A673 (cell line): Measurements from ENCODE around the gene PNISR.

Experiments used
- EZH2 ChIP-seq: fragments of 200-600 bp; sonication (generic); IDR thresholded peaks from 2 replicates; pipeline ENCODE4 v1.6.1; 2017; ENCODE audit warnings: borderline replicate concordance, low read depth, mild to moderate bottlenecking, mixed read lengths, antibody characterized with exemption, low read length; ENCODE audit not compliant: poor library complexity, severe bottlenecking
- TF ChIP-seq, protein P1 (sequence below): fragments of 300-800, 200-600 bp; sonication (generic); conservative IDR thresholded peaks from 2 replicates; pipeline ENCODE4 v1.5.1; 2017; ENCODE audit warnings: low read depth, mild to moderate bottlenecking, antibody characterized with exemption, low read length, moderate library complexity, mixed read lengths

DNA sequence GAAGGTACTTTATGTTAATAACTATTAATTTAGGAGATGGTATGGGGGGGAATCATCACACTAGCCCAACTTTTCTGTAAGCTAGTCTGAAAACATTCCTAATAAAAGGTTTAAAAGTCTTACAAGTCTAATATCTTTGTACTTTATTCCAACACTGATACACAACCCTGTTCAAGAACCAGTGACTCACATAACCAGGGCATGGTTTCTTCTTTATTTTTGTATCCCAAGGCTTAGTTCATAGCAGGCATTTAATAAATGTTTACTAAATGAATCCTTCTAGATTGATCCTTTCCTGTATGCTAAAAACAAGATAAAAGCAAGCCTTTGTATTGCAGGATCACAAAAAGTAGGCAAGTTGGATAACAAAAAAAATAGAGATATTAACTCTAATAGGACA, 9.7 kb downstream of the PNISR start:
- TF ChIP-seq, protein P1, sequence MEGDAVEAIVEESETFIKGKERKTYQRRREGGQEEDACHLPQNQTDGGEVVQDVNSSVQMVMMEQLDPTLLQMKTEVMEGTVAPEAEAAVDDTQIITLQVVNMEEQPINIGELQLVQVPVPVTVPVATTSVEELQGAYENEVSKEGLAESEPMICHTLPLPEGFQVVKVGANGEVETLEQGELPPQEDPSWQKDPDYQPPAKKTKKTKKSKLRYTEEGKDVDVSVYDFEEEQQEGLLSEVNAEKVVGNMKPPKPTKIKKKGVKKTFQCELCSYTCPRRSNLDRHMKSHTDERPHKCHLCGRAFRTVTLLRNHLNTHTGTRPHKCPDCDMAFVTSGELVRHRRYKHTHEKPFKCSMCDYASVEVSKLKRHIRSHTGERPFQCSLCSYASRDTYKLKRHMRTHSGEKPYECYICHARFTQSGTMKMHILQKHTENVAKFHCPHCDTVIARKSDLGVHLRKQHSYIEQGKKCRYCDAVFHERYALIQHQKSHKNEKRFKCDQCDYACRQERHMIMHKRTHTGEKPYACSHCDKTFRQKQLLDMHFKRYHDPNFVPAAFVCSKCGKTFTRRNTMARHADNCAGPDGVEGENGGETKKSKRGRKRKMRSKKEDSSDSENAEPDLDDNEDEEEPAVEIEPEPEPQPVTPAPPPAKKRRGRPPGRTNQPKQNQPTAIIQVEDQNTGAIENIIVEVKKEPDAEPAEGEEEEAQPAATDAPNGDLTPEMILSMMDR = no peak
- no peak for TF ChIP-seq EZH2
